ENCODE results near the gene ID4. TPM values are rescaled to one million over a fixed set of nuclear protein-coding genes. Genes with fewer than 3 reads are reported as not detected.

ID4 gene
- total RNA-seq, 1 donor from 2014 or later = 27.8 TPM

GRCh38 chr6:19866985-19867627, 29.9 kb downstream of the ID4 start:
- intact Hi-C loops (cut with DNase I) = no loop called here
- Histone ChIP-seq H3K4me1 (no peaks in the 10 kb centered on the region), H3K27ac (no peak overlapping the region), H3K9me3 (no peaks in the 10 kb centered on the region), H3K36me3 (no peaks in the 10 kb centered on the region), H3K4me3 (no peak overlapping the region), H3K27me3 (ENCODE audit: low read depth) (no peaks in the 10 kb centered on the region)
- no peak for TF ChIP-seq CTCF (IDR thresholded peaks at IDR 0.05)
- ATAC-seq = no peak
- no peak for DNase-seq

GRCh38 chr6:19869464-19869863, 32.3 kb downstream of the ID4 start:
- Histone ChIP-seq H3K4me1 (no peaks in the 10 kb centered on the region), H3K4me3 (no peak overlapping the region), H3K27me3 (ENCODE audit: low read depth) (no peaks in the 10 kb centered on the region), H3K9me3 (no peaks in the 10 kb centered on the region), H3K27ac (no peak overlapping the region), H3K36me3 (no peaks in the 10 kb centered on the region)
- no peak for TF ChIP-seq CTCF (IDR thresholded peaks at IDR 0.05)
- intact Hi-C loops (cut with DNase I) = no loop called here
- ATAC-seq = no peak
- no peak for DNase-seq

GRCh38 chr6:19870322-19870721, 33.2 kb downstream of the ID4 start:
- no peak for ATAC-seq
- no peak for TF ChIP-seq CTCF (IDR thresholded peaks at IDR 0.05)
- H3K36me3 ChIP-seq = no peaks in the 10 kb centered on the region

GRCh38 chr6:19873031-19873430, 35.9 kb downstream of the ID4 start:
- H3K4me3 ChIP-seq = no peak overlapping the region
- no peaks in the 10 kb centered on the region for H3K36me3 ChIP-seq
- TF ChIP-seq CTCF (IDR thresholded peaks at IDR 0.05) = no peak
- H3K9me3 ChIP-seq = no peaks in the 10 kb centered on the region
- intact Hi-C loops (cut with DNase I) = no loop called here
- no peaks in the 10 kb centered on the region for H3K4me1 ChIP-seq
- DNase-seq (no peak), ATAC-seq (no peak)
- H3K27me3 ChIP-seq (ENCODE audit: low read depth) = no peaks in the 10 kb centered on the region
- no peak overlapping the region for H3K27ac ChIP-seq

More at GRCh38 chr6:19870322-19870721, 33.2 kb downstream of the ID4 start:
- no peaks in the 10 kb centered on the region for H3K4me1 ChIP-seq
- no peak overlapping the region for H3K27ac ChIP-seq
- DNase-seq = no peak
- H3K4me3 ChIP-seq = no peak overlapping the region
- no peaks in the 10 kb centered on the region for H3K9me3 ChIP-seq
- intact Hi-C loops (cut with DNase I) = no loop called here
- H3K27me3 ChIP-seq (ENCODE audit: low read depth) = no peaks in the 10 kb centered on the region

- no peaks in the 10 kb centered on the region for H3K36me3 ChIP-seq
- intact Hi-C loops (cut with DNase I) = no loop called here
Measured at GRCh38 chr6:19876672-19877071, 39.5 kb downstream of the ID4 start.

More at GRCh38 chr6:19876672-19877071, 39.5 kb downstream of the ID4 start:
- no peak for TF ChIP-seq CTCF (IDR thresholded peaks at IDR 0.05)
- no peak for DNase-seq
- Histone ChIP-seq H3K9me3 (no peaks in the 10 kb centered on the region), H3K27ac (no peak overlapping the region), H3K4me3 (no peak overlapping the region), H3K27me3 (ENCODE audit: low read depth) (no peaks in the 10 kb centered on the region), H3K4me1 (no peaks in the 10 kb centered on the region)
- no peak for ATAC-seq

Measured in lower lobe of right lung (tissue), 2 donors.